HEK293 (cell line): ENCODE data around the gene FBH1.
A peak's percentile ranks its signal among the peaks of the same experiment; 100 is the strongest.

ENCODE experiments used
- CTCF ChIA-PET: fragments of 350-600 bp; formaldehyde crosslinking; extraction: SDS; loops from one replicate; lab custom pipeline; 2021; ENCODE audit warnings: antibody characterized with exemption; lab: Yijun Ruan, JAX
- POLR2A ChIA-PET: fragments of 300-600 bp; formaldehyde crosslinking; extraction: SDS; loops from one replicate; lab custom pipeline; 2020; ENCODE audit warnings: antibody characterized with exemption, inconsistent platforms; lab: Yijun Ruan, JAX
- H3K27ac ChIP-seq: fragments of 200-500 bp; sonication (Bioruptor generic); 2 replicates; pipeline ENCODE4 v1.5.1; 2014; ENCODE audit warnings: low read depth, low read length, control low read depth, inconsistent platforms; ENCODE audit errors: extremely low read depth
- H3K36me3 ChIP-seq, 2 experiments: fragments of 200-500 bp in 1 of 2; sonication (Bioruptor generic) in 1 of 2; 1 replicate in 1 of 2; 2 replicates in 1 of 2; pipeline ENCODE4 v1.5.1; 2014 to 2017; ENCODE audit warnings: inconsistent platforms in 2 of 2, low read length in 2 of 2; ENCODE audit not compliant: control insufficient read depth in 2 of 2, insufficient read depth in 1 of 2
- H3K4me1 ChIP-seq: fragments of 200-500 bp; sonication (Bioruptor generic); 2 replicates; pipeline ENCODE4 v1.5.1; 2014; ENCODE audit warnings: mild to moderate bottlenecking, low read length, inconsistent platforms; ENCODE audit not compliant: control insufficient read depth, insufficient read depth
- H3K4me3 ChIP-seq: 2 replicates; pipeline ENCODE4 v1.5.1; 2011; ENCODE audit warnings: low read depth, mild to moderate bottlenecking, control low read depth, low read length, moderate library complexity
- H3K9me3 ChIP-seq: fragments of 200-500 bp; sonication (Bioruptor generic); 2 replicates; pipeline ENCODE4 v1.5.1; 2014; ENCODE audit warnings: low read depth, low read length, inconsistent platforms; ENCODE audit not compliant: control insufficient read depth, insufficient read depth
- FEZF1 ChIP-seq: fragments of 450-650 bp; formaldehyde crosslinking; IDR thresholded peaks from 2 replicates; pipeline ENCODE4 v1.5.1; 2016; ENCODE audit warnings: missing biosample characterization, missing genetic modification characterization
- GLIS1 ChIP-seq: fragments of 450-650 bp; formaldehyde crosslinking; IDR thresholded peaks from 2 replicates; pipeline ENCODE4 v1.5.1; 2016; ENCODE audit warnings: missing biosample characterization, missing genetic modification characterization
- GLIS2 ChIP-seq: fragments of 450-650 bp; formaldehyde crosslinking; IDR thresholded peaks from 2 replicates; pipeline ENCODE4 v1.5.1; 2016; ENCODE audit warnings: missing biosample characterization, missing genetic modification characterization
- HOXA7 ChIP-seq: sonication (generic); formaldehyde crosslinking; IDR thresholded peaks from 2 replicates; pipeline ENCODE4 v1.8.1; 2022; ENCODE audit warnings: missing genetic modification reagents, borderline replicate concordance
- SCRT1 ChIP-seq: fragments of 450-650 bp; formaldehyde crosslinking; IDR thresholded peaks from 2 replicates; pipeline ENCODE4 v1.5.1; 2016; ENCODE audit warnings: missing biosample characterization, missing genetic modification characterization, borderline replicate concordance
- SETDB1 ChIP-seq: IDR thresholded peaks from one replicate; pipeline ENCODE4 v1.6.1; 2017; ENCODE audit warnings: mild to moderate bottlenecking, low read length, moderate library complexity, mixed read lengths; ENCODE audit not compliant: insufficient read length
- TRIM28 ChIP-seq: IDR thresholded peaks from 2 replicates; pipeline ENCODE4 v1.6.1; 2011; ENCODE audit warnings: low read length, control low read depth, borderline replicate concordance
- ZBTB17 ChIP-seq: fragments of 450-650 bp; formaldehyde crosslinking; IDR thresholded peaks from 2 replicates; pipeline ENCODE4 v1.5.1; 2016; ENCODE audit warnings: missing biosample characterization, missing genetic modification characterization
- ZBTB48 ChIP-seq: fragments of 450-650 bp; formaldehyde crosslinking; IDR thresholded peaks from 2 replicates; pipeline ENCODE4 v1.5.1; 2016; ENCODE audit warnings: missing biosample characterization, missing genetic modification characterization
- ZNF112 ChIP-seq: fragments of 450-650 bp; formaldehyde crosslinking; IDR thresholded peaks from 2 replicates; pipeline ENCODE4 v1.5.0; 2017; ENCODE audit warnings: missing biosample characterization, missing genetic modification characterization
- ZNF121 ChIP-seq: fragments of 450-650 bp; formaldehyde crosslinking; IDR thresholded peaks from 2 replicates; pipeline ENCODE4 v1.5.1; 2016; ENCODE audit warnings: missing biosample characterization, missing genetic modification characterization
- ZNF138 ChIP-seq: fragments of 450-650 bp; formaldehyde crosslinking; IDR thresholded peaks from 2 replicates; pipeline ENCODE4 v1.5.1; 2016; ENCODE audit warnings: missing biosample characterization, missing genetic modification characterization, borderline replicate concordance
- ZNF146 ChIP-seq: fragments of 450-650 bp; formaldehyde crosslinking; IDR thresholded peaks from 2 replicates; pipeline ENCODE4 v1.5.1; 2016; ENCODE audit warnings: missing biosample characterization, missing genetic modification characterization
- ZNF335 ChIP-seq: fragments of 450-650 bp; formaldehyde crosslinking; conservative IDR thresholded peaks from 2 replicates; pipeline ENCODE4 v1.5.1; 2016; ENCODE audit warnings: missing biosample characterization, missing genetic modification characterization
- ZNF416 ChIP-seq: fragments of 450-650 bp; formaldehyde crosslinking; IDR thresholded peaks from 2 replicates; pipeline ENCODE4 v1.5.1; 2016; ENCODE audit warnings: missing biosample characterization, missing genetic modification characterization
- ZNF530 ChIP-seq: fragments of 450-650 bp; formaldehyde crosslinking; IDR thresholded peaks from 2 replicates; pipeline ENCODE4 v1.5.1; 2016; ENCODE audit warnings: low read depth, missing biosample characterization, missing genetic modification characterization
- ZNF560 ChIP-seq: fragments of 450-650 bp; formaldehyde crosslinking; IDR thresholded peaks from 2 replicates; pipeline ENCODE4 v1.5.1; 2017; ENCODE audit warnings: missing biosample characterization, missing genetic modification characterization, borderline replicate concordance
- ZNF600 ChIP-seq: fragments of 450-650 bp; formaldehyde crosslinking; IDR thresholded peaks from 2 replicates; pipeline ENCODE4 v1.5.1; 2016; ENCODE audit warnings: missing biosample characterization, missing genetic modification characterization
- ZNF623 ChIP-seq: fragments of 450-650 bp; formaldehyde crosslinking; IDR thresholded peaks from 2 replicates; pipeline ENCODE4 v1.5.1; 2016; ENCODE audit warnings: missing biosample characterization, missing genetic modification characterization
- ZNF624 ChIP-seq: fragments of 450-650 bp; formaldehyde crosslinking; IDR thresholded peaks from 2 replicates; pipeline ENCODE4 v1.5.1; 2017; ENCODE audit warnings: missing biosample characterization, missing genetic modification characterization
- ZNF830 ChIP-seq: fragments of 450-650 bp; IDR thresholded peaks from 2 replicates; pipeline ENCODE4 v1.5.0; 2018; ENCODE audit warnings: missing biosample characterization, missing genetic modification characterization, low read depth, mild to moderate bottlenecking, moderate library complexity
- ZNF837 ChIP-seq: fragments of 450-650 bp; formaldehyde crosslinking; IDR thresholded peaks from 2 replicates; pipeline ENCODE4 v1.5.1; 2016; ENCODE audit warnings: missing biosample characterization, missing genetic modification characterization
- ZNF843 ChIP-seq: fragments of 450-650 bp; formaldehyde crosslinking; IDR thresholded peaks from 2 replicates; pipeline ENCODE4 v1.5.1; 2016; ENCODE audit warnings: missing biosample characterization, missing genetic modification characterization
- TF ChIP-seq, protein P1 (sequence below): fragments of 450-650 bp; formaldehyde crosslinking; IDR thresholded peaks from 2 replicates; pipeline ENCODE4 v1.5.1; 2016; ENCODE audit warnings: missing biosample characterization, missing genetic modification characterization
- TF ChIP-seq, protein P2 (sequence below): fragments of 450-650 bp; formaldehyde crosslinking; IDR thresholded peaks from 2 replicates; pipeline ENCODE4 v1.5.1; 2016; ENCODE audit warnings: missing biosample characterization, missing genetic modification characterization
- TF ChIP-seq, protein P3 (sequence below): fragments of 450-650 bp; formaldehyde crosslinking; IDR thresholded peaks from 2 replicates; pipeline ENCODE4 v1.5.1; 2017; ENCODE audit warnings: missing biosample characterization, missing genetic modification characterization
- TF ChIP-seq, protein P4 (sequence below): fragments of 450-650 bp; formaldehyde crosslinking; IDR thresholded peaks from 2 replicates; pipeline ENCODE4 v1.5.1; 2016; ENCODE audit warnings: missing biosample characterization, missing genetic modification characterization, borderline replicate concordance

Gene FBH1

DNA sequence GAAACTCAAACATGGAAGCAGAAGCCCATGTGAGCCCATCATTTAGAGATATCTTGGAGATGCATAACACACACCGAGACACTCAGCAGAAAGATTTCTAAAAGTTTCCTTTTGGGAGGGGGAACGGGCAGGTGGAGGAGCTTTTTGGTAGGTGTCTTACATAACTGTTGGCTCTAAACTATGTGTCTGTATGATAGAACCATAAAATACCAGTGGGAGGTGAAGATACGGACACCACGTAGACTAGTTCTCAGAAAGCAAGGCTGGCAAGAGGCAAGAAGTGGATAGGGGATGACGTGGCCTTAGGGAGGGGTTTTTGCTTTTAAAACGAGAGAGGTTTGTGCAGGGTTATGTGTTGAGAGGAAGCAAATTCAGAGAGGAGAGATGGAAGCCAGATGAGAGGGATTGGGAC is 50.8 kb downstream of the FBH1 start:
- no peak overlapping the region for H3K4me3 ChIP-seq
- ChIA-PET CTCF (interaction anchor here (0.6 to 0.7 kb wide), 2 partner anchors 73 to 87 kb away, joined by 3 to 5 read pairs; no protein-coding TSS in a partner anchor), POLR2A (no interaction called here)
- no peak for TF ChIP-seq ZNF830 (tag by site-specific recombination)
- TF ChIP-seq, protein P1, sequence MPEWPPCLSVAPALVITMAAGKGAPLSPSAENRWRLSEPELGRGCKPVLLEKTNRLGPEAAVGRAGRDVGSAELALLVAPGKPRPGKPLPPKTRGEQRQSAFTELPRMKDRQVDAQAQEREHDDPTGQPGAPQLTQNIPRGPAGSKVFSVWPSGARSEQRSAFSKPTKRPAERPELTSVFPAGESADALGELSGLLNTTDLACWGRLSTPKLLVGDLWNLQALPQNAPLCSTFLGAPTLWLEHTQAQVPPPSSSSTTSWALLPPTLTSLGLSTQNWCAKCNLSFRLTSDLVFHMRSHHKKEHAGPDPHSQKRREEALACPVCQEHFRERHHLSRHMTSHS, result no peak
- no peak for TF ChIP-seq FEZF1
- TF ChIP-seq ZBTB17 (tag by site-specific recombination), result 0 out of 2 replicates have a peak, but pooled peaks have one; percentile 55
- TF ChIP-seq ZNF530, result no peak
- peak; percentile 39; the same call in 1 of the 2 replicates for TF ChIP-seq GLIS1 (tag by site-specific recombination)
- 0 out of 2 replicates have a peak, but pooled peaks have one; percentile 5 for TF ChIP-seq ZNF335 (tag by site-specific recombination)
- 0 out of 2 replicates have a peak, but pooled peaks have one; percentile 1 for TF ChIP-seq SCRT1 (tag by site-specific recombination)
- 0 out of 2 replicates have a peak, but pooled peaks have one; percentile 33 for TF ChIP-seq ZNF600 (tag by site-specific recombination)
- H3K27ac ChIP-seq, result no peak overlapping the region
- no peaks in the 10 kb centered on the region for H3K4me1 ChIP-seq
- H3K9me3 ChIP-seq, result no peaks in the 10 kb centered on the region
- peaks cover 10 to 29% of the 10 kb centered on the region in 2 experiments; a peak in 2 of 3 replicates for H3K36me3 ChIP-seq

DNA sequence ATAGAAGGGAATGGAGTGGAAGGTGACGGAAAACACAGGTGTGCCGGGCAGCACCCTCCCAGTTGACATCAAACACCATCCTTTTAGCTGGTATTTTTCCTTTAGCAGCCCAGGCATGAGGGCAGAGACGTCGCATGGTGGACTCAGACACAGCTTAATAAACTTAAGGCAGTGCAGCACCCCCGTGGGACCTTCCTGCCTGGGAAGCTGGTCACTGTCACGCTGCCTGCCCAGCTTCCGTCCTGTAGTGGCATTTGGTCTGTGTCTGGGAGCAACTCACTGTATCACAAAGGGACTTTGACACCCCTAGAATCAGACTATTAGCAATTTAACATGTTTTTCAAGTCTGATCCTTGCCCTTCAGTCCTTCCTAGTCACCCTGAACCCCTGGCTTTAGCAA is 51.5 kb downstream of the FBH1 start:
- Histone ChIP-seq H3K4me1 (no peaks in the 10 kb centered on the region), H3K4me3 (no peak overlapping the region), H3K9me3 (no peaks in the 10 kb centered on the region), H3K36me3 (peaks cover 6 to 22% of the 10 kb centered on the region in 2 experiments; a peak in 2 of 3 replicates), H3K27ac (no peak overlapping the region)
- CTCF ChIA-PET, result interaction anchor here (0.6 kb wide), 1 partner anchor 88 kb away, joined by 5 read pairs; no protein-coding TSS in a partner anchor
- POLR2A ChIA-PET, result no interaction called here
- TF ChIP-seq, protein P2, sequence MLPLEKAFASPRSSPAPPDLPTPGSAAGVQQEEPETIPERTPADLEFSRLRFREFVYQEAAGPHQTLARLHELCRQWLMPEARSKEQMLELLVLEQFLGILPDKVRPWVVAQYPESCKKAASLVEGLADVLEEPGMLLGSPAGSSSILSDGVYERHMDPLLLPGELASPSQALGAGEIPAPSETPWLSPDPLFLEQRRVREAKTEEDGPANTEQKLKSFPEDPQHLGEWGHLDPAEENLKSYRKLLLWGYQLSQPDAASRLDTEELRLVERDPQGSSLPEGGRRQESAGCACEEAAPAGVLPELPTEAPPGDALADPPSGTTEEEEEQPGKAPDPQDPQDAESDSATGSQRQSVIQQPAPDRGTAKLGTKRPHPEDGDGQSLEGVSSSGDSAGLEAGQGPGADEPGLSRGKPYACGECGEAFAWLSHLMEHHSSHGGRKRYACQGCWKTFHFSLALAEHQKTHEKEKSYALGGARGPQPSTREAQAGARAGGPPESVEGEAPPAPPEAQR (tag by site-specific recombination), result no peak
- no peak for TF ChIP-seq GLIS2 (tag by site-specific recombination)
- no peak for TF ChIP-seq HOXA7 (CRISPR knock-in tag)
- TF ChIP-seq ZNF121 (tag by site-specific recombination), result no peak
- TF ChIP-seq ZNF623, result no peak
- TF ChIP-seq ZNF624 (tag by site-specific recombination), result no peak
- no peak for TF ChIP-seq ZBTB48 (tag by site-specific recombination)
- no peak for TF ChIP-seq SETDB1
- TF ChIP-seq, protein P3, sequence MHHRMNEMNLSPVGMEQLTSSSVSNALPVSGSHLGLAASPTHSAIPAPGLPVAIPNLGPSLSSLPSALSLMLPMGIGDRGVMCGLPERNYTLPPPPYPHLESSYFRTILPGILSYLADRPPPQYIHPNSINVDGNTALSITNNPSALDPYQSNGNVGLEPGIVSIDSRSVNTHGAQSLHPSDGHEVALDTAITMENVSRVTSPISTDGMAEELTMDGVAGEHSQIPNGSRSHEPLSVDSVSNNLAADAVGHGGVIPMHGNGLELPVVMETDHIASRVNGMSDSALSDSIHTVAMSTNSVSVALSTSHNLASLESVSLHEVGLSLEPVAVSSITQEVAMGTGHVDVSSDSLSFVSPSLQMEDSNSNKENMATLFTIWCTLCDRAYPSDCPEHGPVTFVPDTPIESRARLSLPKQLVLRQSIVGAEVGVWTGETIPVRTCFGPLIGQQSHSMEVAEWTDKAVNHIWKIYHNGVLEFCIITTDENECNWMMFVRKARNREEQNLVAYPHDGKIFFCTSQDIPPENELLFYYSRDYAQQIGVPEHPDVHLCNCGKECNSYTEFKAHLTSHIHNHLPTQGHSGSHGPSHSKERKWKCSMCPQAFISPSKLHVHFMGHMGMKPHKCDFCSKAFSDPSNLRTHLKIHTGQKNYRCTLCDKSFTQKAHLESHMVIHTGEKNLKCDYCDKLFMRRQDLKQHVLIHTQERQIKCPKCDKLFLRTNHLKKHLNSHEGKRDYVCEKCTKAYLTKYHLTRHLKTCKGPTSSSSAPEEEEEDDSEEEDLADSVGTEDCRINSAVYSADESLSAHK (tag by site-specific recombination), result no peak
- no peak for TF ChIP-seq ZNF146 (tag by site-specific recombination)
- TF ChIP-seq ZNF416, result no peak
- TF ChIP-seq ZNF837 (tag by site-specific recombination), result no peak
- no peak for TF ChIP-seq ZNF560 (tag by site-specific recombination)
- TF ChIP-seq ZNF138 (tag by site-specific recombination), result no peak
- TF ChIP-seq ZNF112, result no peak
- no peak for TF ChIP-seq ZNF843
- TF ChIP-seq, protein P4, sequence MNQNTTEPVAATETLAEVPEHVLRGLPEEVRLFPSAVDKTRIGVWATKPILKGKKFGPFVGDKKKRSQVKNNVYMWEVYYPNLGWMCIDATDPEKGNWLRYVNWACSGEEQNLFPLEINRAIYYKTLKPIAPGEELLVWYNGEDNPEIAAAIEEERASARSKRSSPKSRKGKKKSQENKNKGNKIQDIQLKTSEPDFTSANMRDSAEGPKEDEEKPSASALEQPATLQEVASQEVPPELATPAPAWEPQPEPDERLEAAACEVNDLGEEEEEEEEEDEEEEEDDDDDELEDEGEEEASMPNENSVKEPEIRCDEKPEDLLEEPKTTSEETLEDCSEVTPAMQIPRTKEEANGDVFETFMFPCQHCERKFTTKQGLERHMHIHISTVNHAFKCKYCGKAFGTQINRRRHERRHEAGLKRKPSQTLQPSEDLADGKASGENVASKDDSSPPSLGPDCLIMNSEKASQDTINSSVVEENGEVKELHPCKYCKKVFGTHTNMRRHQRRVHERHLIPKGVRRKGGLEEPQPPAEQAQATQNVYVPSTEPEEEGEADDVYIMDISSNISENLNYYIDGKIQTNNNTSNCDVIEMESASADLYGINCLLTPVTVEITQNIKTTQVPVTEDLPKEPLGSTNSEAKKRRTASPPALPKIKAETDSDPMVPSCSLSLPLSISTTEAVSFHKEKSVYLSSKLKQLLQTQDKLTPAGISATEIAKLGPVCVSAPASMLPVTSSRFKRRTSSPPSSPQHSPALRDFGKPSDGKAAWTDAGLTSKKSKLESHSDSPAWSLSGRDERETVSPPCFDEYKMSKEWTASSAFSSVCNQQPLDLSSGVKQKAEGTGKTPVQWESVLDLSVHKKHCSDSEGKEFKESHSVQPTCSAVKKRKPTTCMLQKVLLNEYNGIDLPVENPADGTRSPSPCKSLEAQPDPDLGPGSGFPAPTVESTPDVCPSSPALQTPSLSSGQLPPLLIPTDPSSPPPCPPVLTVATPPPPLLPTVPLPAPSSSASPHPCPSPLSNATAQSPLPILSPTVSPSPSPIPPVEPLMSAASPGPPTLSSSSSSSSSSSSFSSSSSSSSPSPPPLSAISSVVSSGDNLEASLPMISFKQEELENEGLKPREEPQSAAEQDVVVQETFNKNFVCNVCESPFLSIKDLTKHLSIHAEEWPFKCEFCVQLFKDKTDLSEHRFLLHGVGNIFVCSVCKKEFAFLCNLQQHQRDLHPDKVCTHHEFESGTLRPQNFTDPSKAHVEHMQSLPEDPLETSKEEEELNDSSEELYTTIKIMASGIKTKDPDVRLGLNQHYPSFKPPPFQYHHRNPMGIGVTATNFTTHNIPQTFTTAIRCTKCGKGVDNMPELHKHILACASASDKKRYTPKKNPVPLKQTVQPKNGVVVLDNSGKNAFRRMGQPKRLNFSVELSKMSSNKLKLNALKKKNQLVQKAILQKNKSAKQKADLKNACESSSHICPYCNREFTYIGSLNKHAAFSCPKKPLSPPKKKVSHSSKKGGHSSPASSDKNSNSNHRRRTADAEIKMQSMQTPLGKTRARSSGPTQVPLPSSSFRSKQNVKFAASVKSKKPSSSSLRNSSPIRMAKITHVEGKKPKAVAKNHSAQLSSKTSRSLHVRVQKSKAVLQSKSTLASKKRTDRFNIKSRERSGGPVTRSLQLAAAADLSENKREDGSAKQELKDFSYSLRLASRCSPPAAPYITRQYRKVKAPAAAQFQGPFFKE (tag by site-specific recombination), result no peak
- TF ChIP-seq TRIM28, result no peak
